Measurements from ENCODE around the gene FGF3.

Gene FGF3

DNA sequence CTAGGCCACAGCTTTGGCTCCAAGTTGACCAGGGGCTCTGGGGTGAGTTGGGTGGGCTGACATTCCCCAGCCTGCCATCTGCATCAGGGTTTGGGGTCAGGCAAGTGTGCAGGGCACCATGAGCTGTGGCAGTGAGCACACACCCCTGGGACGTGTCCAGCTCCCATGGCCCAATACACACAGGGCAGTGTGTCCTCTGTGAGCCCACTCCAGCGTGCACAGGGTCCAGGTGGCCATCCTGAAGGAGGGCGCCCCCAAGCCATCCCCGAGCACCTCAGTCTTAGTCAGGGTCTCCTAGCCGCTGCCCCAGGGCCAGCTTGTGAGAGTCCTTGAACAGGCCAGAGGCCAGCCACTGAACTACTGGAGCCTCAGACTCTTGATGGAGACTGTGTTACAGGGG lies 1.2 kb upstream of the FGF3 start:
- H3K27me3 ChIP-seq (ENCODE audit: insufficient read depth, low read length, poor library complexity) = no peaks in the 10 kb centered on the region
- TF ChIP-seq EZH2 (IDR thresholded peaks at IDR 0.05; ENCODE audit: borderline replicate concordance, low read depth, low read length, severe bottlenecking) = no peak
- no peaks in the 10 kb centered on the region for H3K79me2 ChIP-seq (ENCODE audit: insufficient read depth, low read length)
- ATAC-seq (ENCODE audit: insufficient read depth, low read depth) (no peak), DNase-seq (no peak)
- no peak overlapping the region for H3K9ac ChIP-seq (ENCODE audit: low read depth, low read length)
- no peak overlapping the region for H3K4me2 ChIP-seq (ENCODE audit: insufficient read depth, low read length)
- H3K4me3 ChIP-seq (ENCODE audit: low read depth in 1 of 2, low read length in 2 of 2) = no peak overlapping the region
- no peaks in the 10 kb centered on the region for H3K4me1 ChIP-seq (ENCODE audit: insufficient read depth, low read length)
- no peaks in the 10 kb centered on the region for H3K9me3 ChIP-seq (ENCODE audit: insufficient read depth, low read length, severe bottlenecking)
- H4K20me1 ChIP-seq (ENCODE audit: insufficient read depth, low read length) = no peaks in the 10 kb centered on the region; the same call in 1 of the 2 replicates
- no peaks in the 10 kb centered on the region for H3K36me3 ChIP-seq (ENCODE audit: insufficient read depth, low read length)
- H3K27ac ChIP-seq (ENCODE audit: low read length) = no peak overlapping the region
- no peak overlapping the region for H2AFZ ChIP-seq (ENCODE audit: low read depth, low read length)

- no peak overlapping the region for H3K27ac ChIP-seq (ENCODE audit: low read length)
- no peaks in the 10 kb centered on the region; the same call in 1 of the 2 replicates for H4K20me1 ChIP-seq (ENCODE audit: insufficient read depth, low read length)
- no peaks in the 10 kb centered on the region for H3K36me3 ChIP-seq (ENCODE audit: insufficient read depth, low read length)
- H3K4me1 ChIP-seq (ENCODE audit: insufficient read depth, low read length) = no peaks in the 10 kb centered on the region
- H3K4me3 ChIP-seq (ENCODE audit: low read depth in 1 of 2, low read length in 2 of 2) = no peak overlapping the region
- H2AFZ ChIP-seq (ENCODE audit: low read depth, low read length) = no peak overlapping the region
- no peaks in the 10 kb centered on the region for H3K27me3 ChIP-seq (ENCODE audit: insufficient read depth, low read length, poor library complexity)
- H3K9me3 ChIP-seq (ENCODE audit: insufficient read depth, low read length, severe bottlenecking) = no peaks in the 10 kb centered on the region
- no peak for TF ChIP-seq EZH2 (IDR thresholded peaks at IDR 0.05; ENCODE audit: borderline replicate concordance, low read depth, low read length, severe bottlenecking)
- no peak for TF ChIP-seq CTCF (IDR thresholded peaks at IDR 0.05; ENCODE audit: borderline replicate concordance, extremely low read depth, low read length, poor library complexity, severe bottlenecking)
- ATAC-seq (ENCODE audit: insufficient read depth, low read depth) = no peak
- no peaks in the 10 kb centered on the region for H3K79me2 ChIP-seq (ENCODE audit: insufficient read depth, low read length)
- DNase-seq = no peak
- no peak overlapping the region for H3K9ac ChIP-seq (ENCODE audit: low read depth, low read length)
- no peak overlapping the region for H3K4me2 ChIP-seq (ENCODE audit: insufficient read depth, low read length)
Observed at GRCh38 chr11:69819541-69820070, 390 bp upstream of the FGF3 start.

DNA sequence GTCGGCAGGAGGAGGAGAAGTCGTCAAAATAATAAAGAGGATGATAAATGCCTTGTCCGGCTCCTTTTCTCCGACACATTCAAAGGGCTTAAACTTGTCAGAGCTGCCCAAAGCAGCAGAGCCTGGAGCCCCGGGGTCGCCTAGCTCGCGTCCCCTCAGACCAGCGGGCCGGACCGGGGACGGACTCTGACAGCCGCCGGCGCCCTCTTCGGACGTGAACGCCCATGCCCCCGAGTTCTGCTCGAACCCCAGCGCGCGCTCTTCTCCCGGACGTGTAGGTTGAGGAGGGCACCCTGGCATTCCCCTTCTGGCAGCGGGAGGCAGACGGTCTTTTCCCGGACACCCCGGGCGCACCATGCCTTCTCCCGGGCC lies 999 bp downstream of the FGF3 start:
- TF ChIP-seq EZH2 (IDR thresholded peaks at IDR 0.05; ENCODE audit: borderline replicate concordance, low read depth, low read length, severe bottlenecking) (no peak), CTCF (IDR thresholded peaks at IDR 0.05; ENCODE audit: borderline replicate concordance, extremely low read depth, low read length, poor library complexity, severe bottlenecking) (no peak)
- Histone ChIP-seq H3K27ac (ENCODE audit: low read length) (no peak overlapping the region), H3K9ac (ENCODE audit: low read depth, low read length) (no peak overlapping the region), H3K4me1 (ENCODE audit: insufficient read depth, low read length) (no peaks in the 10 kb centered on the region), H3K4me3 (ENCODE audit: low read depth in 1 of 2, low read length in 2 of 2) (no peak overlapping the region), H3K36me3 (ENCODE audit: insufficient read depth, low read length) (no peaks in the 10 kb centered on the region), H2AFZ (ENCODE audit: low read depth, low read length) (no peak overlapping the region), H3K27me3 (ENCODE audit: insufficient read depth, low read length, poor library complexity) (no peaks in the 10 kb centered on the region), H3K79me2 (ENCODE audit: insufficient read depth, low read length) (no peaks in the 10 kb centered on the region), H4K20me1 (ENCODE audit: insufficient read depth, low read length) (no peaks in the 10 kb centered on the region; the same call in 1 of the 2 replicates), H3K4me2 (ENCODE audit: insufficient read depth, low read length) (no peak overlapping the region), H3K9me3 (ENCODE audit: insufficient read depth, low read length, severe bottlenecking) (no peaks in the 10 kb centered on the region)
- ATAC-seq (ENCODE audit: insufficient read depth, low read depth) (no peak), DNase-seq (no peak)

DNA sequence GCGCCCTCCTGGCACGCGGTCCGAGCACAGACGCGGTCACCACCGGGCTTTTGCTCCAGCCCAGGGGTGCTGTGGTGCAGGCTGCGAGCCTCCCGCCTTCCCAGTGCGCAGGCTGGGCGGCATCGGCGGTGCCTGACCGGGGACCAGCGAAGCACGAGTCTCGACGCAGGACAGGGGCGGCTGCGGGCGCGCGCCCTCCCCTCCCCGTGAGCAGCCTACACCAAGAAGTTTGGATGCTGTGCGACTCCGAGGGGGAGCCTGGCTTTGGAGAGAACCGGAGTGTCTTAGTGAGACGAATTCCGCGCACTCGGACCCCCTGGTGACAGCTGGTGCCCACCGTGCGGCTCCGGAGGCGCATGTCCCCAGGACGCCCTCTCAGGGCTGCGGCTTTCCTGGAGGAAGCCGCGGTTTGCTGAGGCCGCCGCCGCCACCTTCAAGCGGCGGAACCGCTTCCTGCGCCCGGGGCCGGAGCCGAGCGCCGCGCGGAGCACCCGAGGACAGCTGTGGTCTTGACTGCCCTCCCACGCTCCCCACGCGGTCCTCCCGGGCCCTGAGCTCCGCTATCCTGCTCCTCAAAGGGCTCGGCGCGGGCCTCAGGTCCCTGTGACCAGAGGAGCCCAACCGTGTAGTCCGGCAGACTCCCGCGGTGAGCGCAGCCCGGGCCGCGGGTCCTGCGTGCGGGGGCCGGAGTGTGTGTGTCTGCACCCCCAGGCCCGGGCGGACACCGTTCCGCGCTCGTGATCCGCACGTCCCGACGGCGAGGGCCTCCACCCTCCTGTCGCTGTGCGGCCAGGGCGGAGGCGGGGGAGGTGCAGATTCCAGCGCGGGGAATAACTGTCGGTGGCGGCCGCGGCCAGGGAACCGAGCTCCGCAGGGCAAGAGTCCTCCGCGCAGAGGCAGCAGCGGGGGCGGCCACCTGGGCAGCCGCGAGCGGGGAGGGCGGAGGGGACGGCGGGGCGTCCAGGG lies 1.7 kb downstream of the FGF3 start:
- TF ChIP-seq CTCF (IDR thresholded peaks at IDR 0.05; ENCODE audit: borderline replicate concordance, extremely low read depth, low read length, poor library complexity, severe bottlenecking) = no peak
- TF ChIP-seq EZH2 (IDR thresholded peaks at IDR 0.05; ENCODE audit: borderline replicate concordance, low read depth, low read length, severe bottlenecking) = no peak

More for the DNA sequence above, 1.7 kb downstream of the FGF3 start:
- no peak overlapping the region for H2AFZ ChIP-seq (ENCODE audit: low read depth, low read length)
- H3K36me3 ChIP-seq (ENCODE audit: insufficient read depth, low read length) = no peaks in the 10 kb centered on the region
- no peak overlapping the region for H3K4me2 ChIP-seq (ENCODE audit: insufficient read depth, low read length)
- no peak overlapping the region for H3K4me3 ChIP-seq (ENCODE audit: low read depth in 1 of 2, low read length in 2 of 2)
- H3K27ac ChIP-seq (ENCODE audit: low read length) = no peak overlapping the region
- no peaks in the 10 kb centered on the region for H3K4me1 ChIP-seq (ENCODE audit: insufficient read depth, low read length)
- no peaks in the 10 kb centered on the region for H3K79me2 ChIP-seq (ENCODE audit: insufficient read depth, low read length)
- H3K9me3 ChIP-seq (ENCODE audit: insufficient read depth, low read length, severe bottlenecking) = no peaks in the 10 kb centered on the region
- DNase-seq (no peak), ATAC-seq (ENCODE audit: insufficient read depth, low read depth) (no peak)
- H3K9ac ChIP-seq (ENCODE audit: low read depth, low read length) = no peak overlapping the region
- H3K27me3 ChIP-seq (ENCODE audit: insufficient read depth, low read length, poor library complexity) = no peaks in the 10 kb centered on the region
- no peaks in the 10 kb centered on the region; the same call in 1 of the 2 replicates for H4K20me1 ChIP-seq (ENCODE audit: insufficient read depth, low read length)
